Ovary (tissue), 3 donors: Measurements from ENCODE around the gene VIPR2.

ENCODE experiments used
- EP300 ChIP-seq: sonication (generic); formaldehyde crosslinking; IDR thresholded peaks from one replicate; pipeline ENCODE4 v1.6.1; 2017; ENCODE audit warnings: antibody characterized with exemption
- TF ChIP-seq, protein P1 (sequence below), 3 donors: fragments of 450-650 bp in 2 of 3; fragments of 200-600 bp in 1 of 3; IDR thresholded peaks; one replicate each; pipeline versions ENCODE4 v1.5.1 to v1.8.0; 2016 to 2022; ENCODE audit warnings: antibody characterized with exemption in 3 of 3, mild to moderate bottlenecking in 1 of 3
- donor health status: DM: no; HTN: no; CAD: no.

DNA sequence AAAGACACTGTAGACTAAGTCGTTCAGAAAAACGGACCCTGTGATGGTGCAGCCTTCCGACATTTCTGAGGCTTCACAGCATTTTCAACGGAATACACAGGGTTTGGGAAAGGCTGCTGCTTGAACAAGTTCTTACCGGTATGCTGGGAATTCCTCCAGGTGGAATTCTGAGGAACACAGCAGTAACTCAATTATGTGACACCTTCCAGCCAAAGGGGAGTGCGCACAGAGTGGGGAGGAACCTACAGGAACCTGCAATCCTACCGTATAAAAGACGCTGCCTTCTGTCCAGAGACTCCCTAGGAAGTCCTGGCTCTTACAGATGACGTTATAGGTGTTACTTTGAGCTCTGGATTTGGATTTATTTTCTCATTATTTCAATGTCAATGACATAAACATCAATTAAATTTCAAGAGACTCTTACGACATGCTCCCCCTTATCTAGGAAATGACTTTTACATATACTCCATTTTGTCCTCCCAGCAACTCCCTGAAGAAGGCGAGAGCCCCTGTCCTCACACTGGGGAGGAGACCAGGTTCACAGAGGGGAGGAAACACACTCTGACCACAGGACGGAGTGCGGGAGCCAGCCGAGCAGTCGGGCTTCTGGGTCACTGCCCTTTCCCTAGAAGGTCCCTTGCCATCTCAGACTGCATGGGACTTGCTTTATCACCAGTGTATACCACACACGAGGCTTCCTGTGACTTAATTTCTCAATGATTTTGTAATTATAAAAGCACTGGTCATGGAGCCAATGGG, 27.9 kb downstream of the VIPR2 start:
- TF ChIP-seq, protein P1, sequence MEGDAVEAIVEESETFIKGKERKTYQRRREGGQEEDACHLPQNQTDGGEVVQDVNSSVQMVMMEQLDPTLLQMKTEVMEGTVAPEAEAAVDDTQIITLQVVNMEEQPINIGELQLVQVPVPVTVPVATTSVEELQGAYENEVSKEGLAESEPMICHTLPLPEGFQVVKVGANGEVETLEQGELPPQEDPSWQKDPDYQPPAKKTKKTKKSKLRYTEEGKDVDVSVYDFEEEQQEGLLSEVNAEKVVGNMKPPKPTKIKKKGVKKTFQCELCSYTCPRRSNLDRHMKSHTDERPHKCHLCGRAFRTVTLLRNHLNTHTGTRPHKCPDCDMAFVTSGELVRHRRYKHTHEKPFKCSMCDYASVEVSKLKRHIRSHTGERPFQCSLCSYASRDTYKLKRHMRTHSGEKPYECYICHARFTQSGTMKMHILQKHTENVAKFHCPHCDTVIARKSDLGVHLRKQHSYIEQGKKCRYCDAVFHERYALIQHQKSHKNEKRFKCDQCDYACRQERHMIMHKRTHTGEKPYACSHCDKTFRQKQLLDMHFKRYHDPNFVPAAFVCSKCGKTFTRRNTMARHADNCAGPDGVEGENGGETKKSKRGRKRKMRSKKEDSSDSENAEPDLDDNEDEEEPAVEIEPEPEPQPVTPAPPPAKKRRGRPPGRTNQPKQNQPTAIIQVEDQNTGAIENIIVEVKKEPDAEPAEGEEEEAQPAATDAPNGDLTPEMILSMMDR (IDR thresholded peaks at IDR 0.05) = no peak
- TF ChIP-seq EP300 = no peak
